22Rv1 (cell line): ENCODE measurements around the gene MMP28.

Source experiments
- ZFX ChIP-seq: fragments of 450-650 bp; IDR thresholded peaks from 2 replicates; pipeline ENCODE4 v1.6.1; 2017; ENCODE audit warnings: antibody characterized with exemption, borderline replicate concordance
- TF ChIP-seq, protein P1 (sequence below): fragments of 450-650 bp; IDR thresholded peaks from 2 replicates; pipeline ENCODE4 v1.5.1; 2017; ENCODE audit warnings: mild to moderate bottlenecking

DNA sequence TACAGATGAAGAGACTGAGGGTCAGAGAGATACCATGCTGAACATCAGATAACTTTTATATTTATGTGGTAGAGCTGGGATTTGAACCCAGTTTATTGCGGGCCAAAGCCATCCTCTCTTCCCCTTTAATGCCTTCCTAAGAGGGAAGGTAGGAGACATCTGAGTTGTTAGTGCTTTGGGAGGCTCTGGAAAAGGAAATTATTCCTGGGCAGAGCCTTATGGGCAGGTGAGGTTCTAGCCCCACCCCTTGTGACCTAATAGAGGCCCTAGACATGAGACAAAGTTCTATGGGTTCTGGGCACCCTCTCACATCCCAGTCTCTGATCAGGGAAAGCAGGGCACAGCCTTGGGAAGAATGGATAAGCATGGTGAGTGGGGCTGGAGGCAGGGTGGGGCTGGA lies 34.9 kb downstream of the MMP28 start, which contains the start of gene C17orf50:
- TF ChIP-seq, protein P1, sequence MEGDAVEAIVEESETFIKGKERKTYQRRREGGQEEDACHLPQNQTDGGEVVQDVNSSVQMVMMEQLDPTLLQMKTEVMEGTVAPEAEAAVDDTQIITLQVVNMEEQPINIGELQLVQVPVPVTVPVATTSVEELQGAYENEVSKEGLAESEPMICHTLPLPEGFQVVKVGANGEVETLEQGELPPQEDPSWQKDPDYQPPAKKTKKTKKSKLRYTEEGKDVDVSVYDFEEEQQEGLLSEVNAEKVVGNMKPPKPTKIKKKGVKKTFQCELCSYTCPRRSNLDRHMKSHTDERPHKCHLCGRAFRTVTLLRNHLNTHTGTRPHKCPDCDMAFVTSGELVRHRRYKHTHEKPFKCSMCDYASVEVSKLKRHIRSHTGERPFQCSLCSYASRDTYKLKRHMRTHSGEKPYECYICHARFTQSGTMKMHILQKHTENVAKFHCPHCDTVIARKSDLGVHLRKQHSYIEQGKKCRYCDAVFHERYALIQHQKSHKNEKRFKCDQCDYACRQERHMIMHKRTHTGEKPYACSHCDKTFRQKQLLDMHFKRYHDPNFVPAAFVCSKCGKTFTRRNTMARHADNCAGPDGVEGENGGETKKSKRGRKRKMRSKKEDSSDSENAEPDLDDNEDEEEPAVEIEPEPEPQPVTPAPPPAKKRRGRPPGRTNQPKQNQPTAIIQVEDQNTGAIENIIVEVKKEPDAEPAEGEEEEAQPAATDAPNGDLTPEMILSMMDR, result no peak
- TF ChIP-seq ZFX, result no peak
